Ovary (tissue), 9 donors: ENCODE data around the gene OTOL1. TPM values are rescaled to one million over a fixed set of nuclear protein-coding genes. Genes with fewer than 3 reads are reported as not detected.

ENCODE experiments used
- DNase-seq, 5 donors: peaks; one replicate each; pipeline ENCODE4 v3.0.0-alpha.2; 2019 to 2020
- H3K27ac ChIP-seq, 2 donors: fragments of 200-600 bp; one replicate each; pipeline versions ENCODE4 v1.5.1 to v1.8.0; 2019 to 2022
- H3K27me3 ChIP-seq: fragments of 200-600 bp; one replicate; pipeline ENCODE4 v1.8.0; 2022
- H3K36me3 ChIP-seq: fragments of 200-600 bp; sonication (generic); one replicate; pipeline ENCODE4 v1.5.1; 2019
- H3K4me1 ChIP-seq: one replicate; pipeline ENCODE4 v1.8.1; 2013; ENCODE audit warnings: mild to moderate bottlenecking, moderate library complexity; ENCODE audit not compliant: insufficient read depth
- H3K4me3 ChIP-seq: fragments of 200-600 bp; sonication (generic); one replicate; pipeline ENCODE4 v1.5.1; 2017
- H3K9me3 ChIP-seq, 2 donors: fragments of 200-600 bp in 1 of 2; sonication (generic) in 1 of 2; one replicate each; pipeline versions ENCODE4 v1.5.1 to v1.8.1; 2013 to 2019; ENCODE audit warnings: mild to moderate bottlenecking in 1 of 2, moderate library complexity in 1 of 2
- EP300 ChIP-seq: sonication (generic); formaldehyde crosslinking; IDR thresholded peaks from one replicate; pipeline ENCODE4 v1.6.1; 2017; ENCODE audit warnings: antibody characterized with exemption
- POLR2A ChIP-seq: fragments of 450-650 bp; IDR thresholded peaks from one replicate; pipeline ENCODE4 v1.6.1; 2017; ENCODE audit warnings: antibody characterized with exemption, mild to moderate bottlenecking, moderate library complexity
- WGBS, 3 donors: extraction: QIAGEN DNeasy Blood & Tissue Kit in 1 of 3; methylation state at CpG; one replicate each; pipeline versions ENCODE4 v1.1.5 to v1.1.7; 2013 to 2017; 5-methylcytosine and 5-hydroxymethylcytosine counted together
- intact Hi-C, 4 donors: fragments of 100-400 bp; cut with DNase I; formaldehyde crosslinking; loops; one replicate each; pipeline versions ENCODE4 v1.11.0 to v1.15.1; 2022 to 2023
- polyA plus RNA-seq, 2 donors: library from polyadenylated mRNA; stranded (reverse); fragments of 200-250 nt in 1 of 2; fragments of 350-450 nt in 1 of 2; fragmentation: Illumina TruSeq in 1 of 2; extraction: RNeasy Lipid Tissue Mini Kit (QIAGEN cat#74804) in 1 of 2; gene quantifications; one replicate each; pipeline ENCODE4 v1.2.3, GENCODE V29; 2013 to 2014
- total RNA-seq, 7 donors: library from RNA; depleted of rRNA in 2 of 7; stranded (reverse); fragments of >200 nt in 2 of 7; fragmentation: NEBNext Ultra II Directional in 3 of 7; extraction: Animal tissue kit (Norgen Biotek cat#: 25700) in 3 of 7; gene quantifications; one replicate each; pipeline versions ENCODE4 v1.1.0 to v1.2.4, GENCODE V29; 2016 to 2023
- TF ChIP-seq, protein P1 (sequence below), 3 donors: fragments of 450-650 bp in 2 of 3; fragments of 200-600 bp in 1 of 3; IDR thresholded peaks; one replicate each; pipeline versions ENCODE4 v1.5.1 to v1.8.0; 2016 to 2022; ENCODE audit warnings: antibody characterized with exemption in 3 of 3, mild to moderate bottlenecking in 1 of 3
- donor health status: DM: no; HTN: no; CAD: no; lungs with moderate emphysema.
- donor health status: DM: no; HTN: no; CAD: no.
- donor health status: Bipolar disorder and iron deficiency.
- donor health status: DM: yes; HTN: yes; CAD: no.
- donor health status: DM: no; HTN: no; CAD: no.
- donor health status: DM: yes; HTN: yes; CAD: no.

OTOL1 gene
- total and polyA plus RNA-seq, 9 donors: not detected

DNA sequence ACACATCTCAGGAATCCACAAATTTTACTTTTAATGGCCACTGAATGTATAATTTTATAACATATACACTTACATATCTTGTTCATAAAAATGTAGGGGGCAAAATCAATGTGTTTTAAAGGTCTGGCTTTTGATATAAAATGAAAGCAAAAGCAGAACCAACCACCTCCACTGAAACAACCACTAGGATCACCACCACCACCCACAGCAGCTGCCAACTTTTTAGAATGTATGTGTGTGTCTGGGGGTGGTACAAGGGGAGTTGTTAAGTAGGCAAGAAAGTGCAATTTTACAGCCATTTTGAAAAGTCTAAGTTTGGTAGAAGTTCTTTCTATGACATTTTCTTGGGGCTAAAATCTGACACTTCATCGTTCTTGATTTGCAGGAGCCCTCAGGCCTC is 44.0 kb downstream of the OTOL1 start:
- Histone ChIP-seq H3K36me3 (no peaks in the 10 kb centered on the region), H3K4me3 (no peak overlapping the region), H3K9me3 (no peaks in the 10 kb centered on the region), H3K27ac (no peak overlapping the region), H3K27me3 (no peaks in the 10 kb centered on the region), H3K4me1 (no peaks in the 10 kb centered on the region)
- intact Hi-C loops: no loop called here
- WGBS, 3 donors: 86 to 96% (median 92%) methylated on average over 1 of the region's 1 CpG
- no peak for DNase-seq
- TF ChIP-seq, protein P1, sequence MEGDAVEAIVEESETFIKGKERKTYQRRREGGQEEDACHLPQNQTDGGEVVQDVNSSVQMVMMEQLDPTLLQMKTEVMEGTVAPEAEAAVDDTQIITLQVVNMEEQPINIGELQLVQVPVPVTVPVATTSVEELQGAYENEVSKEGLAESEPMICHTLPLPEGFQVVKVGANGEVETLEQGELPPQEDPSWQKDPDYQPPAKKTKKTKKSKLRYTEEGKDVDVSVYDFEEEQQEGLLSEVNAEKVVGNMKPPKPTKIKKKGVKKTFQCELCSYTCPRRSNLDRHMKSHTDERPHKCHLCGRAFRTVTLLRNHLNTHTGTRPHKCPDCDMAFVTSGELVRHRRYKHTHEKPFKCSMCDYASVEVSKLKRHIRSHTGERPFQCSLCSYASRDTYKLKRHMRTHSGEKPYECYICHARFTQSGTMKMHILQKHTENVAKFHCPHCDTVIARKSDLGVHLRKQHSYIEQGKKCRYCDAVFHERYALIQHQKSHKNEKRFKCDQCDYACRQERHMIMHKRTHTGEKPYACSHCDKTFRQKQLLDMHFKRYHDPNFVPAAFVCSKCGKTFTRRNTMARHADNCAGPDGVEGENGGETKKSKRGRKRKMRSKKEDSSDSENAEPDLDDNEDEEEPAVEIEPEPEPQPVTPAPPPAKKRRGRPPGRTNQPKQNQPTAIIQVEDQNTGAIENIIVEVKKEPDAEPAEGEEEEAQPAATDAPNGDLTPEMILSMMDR (IDR thresholded peaks at IDR 0.05): no peak
- TF ChIP-seq POLR2A (no peak), EP300 (no peak)

DNA sequence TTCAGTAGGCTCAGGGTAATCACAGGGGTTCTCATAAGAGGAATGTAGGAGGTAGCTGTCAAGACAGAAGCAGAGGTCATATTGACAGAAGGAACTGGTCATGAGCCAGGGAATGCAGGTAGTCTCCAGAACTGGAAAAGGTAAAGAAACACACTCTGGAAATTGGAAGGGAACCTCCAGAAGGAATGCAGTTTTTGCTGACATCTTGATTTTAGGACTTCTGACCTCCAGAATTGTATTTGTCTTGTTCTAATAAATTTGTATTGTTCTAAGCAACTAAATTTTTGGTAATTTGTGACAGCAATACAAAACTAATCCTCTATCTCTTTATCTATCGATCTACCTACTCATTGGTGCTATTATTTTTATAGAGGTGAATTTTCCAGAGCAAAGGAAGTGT is 49.2 kb downstream of the OTOL1 start:
- Histone ChIP-seq H3K4me3 (no peak overlapping the region), H3K9me3 (no peaks in the 10 kb centered on the region), H3K36me3 (no peaks in the 10 kb centered on the region), H3K4me1 (no peaks in the 10 kb centered on the region), H3K27ac (no peak overlapping the region), H3K27me3 (no peaks in the 10 kb centered on the region)
- intact Hi-C loops: no loop called here
- TF ChIP-seq, protein P1 (IDR thresholded peaks at IDR 0.05): no peak
- TF ChIP-seq POLR2A (no peak), EP300 (no peak)
- 86 to 98% (median 96%) methylated on average over 1 of the region's 1 CpG for WGBS, 3 donors
- DNase-seq: no peak

DNA sequence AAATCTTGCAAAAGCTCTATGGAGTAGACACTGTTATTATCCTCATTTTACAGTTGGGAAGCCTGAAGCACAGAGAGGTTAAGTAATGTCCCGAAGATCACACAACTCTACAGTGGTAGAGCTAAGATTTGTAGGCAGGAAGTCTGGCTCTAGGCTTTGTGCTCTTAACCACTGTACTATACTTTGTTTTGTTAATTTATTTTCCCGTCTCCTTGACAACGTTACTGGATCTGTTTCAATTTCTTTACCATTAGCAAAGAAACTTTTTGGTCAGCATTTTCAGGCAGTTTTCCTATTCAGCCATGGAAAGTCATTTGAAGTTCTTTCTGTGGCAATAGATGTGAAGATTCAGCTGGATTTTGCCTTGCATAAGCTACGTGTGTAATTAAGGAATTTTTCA is 51.7 kb downstream of the OTOL1 start:
- no peaks in the 10 kb centered on the region for H3K27me3 ChIP-seq
- TF ChIP-seq POLR2A: no peak
- TF ChIP-seq, protein P1 (IDR thresholded peaks at IDR 0.05): no peak
- TF ChIP-seq EP300: no peak
- intact Hi-C loops: no loop called here
- DNase-seq: no peak
- no peaks in the 10 kb centered on the region for H3K4me1 ChIP-seq
- 45 to 55% (median 52%) methylated on average over 4 of the region's 4 CpGs for WGBS, 3 donors
- H3K9me3 ChIP-seq: no peaks in the 10 kb centered on the region
- no peak overlapping the region for H3K4me3 ChIP-seq
- H3K36me3 ChIP-seq: no peaks in the 10 kb centered on the region
- H3K27ac ChIP-seq: no peak overlapping the region

DNA sequence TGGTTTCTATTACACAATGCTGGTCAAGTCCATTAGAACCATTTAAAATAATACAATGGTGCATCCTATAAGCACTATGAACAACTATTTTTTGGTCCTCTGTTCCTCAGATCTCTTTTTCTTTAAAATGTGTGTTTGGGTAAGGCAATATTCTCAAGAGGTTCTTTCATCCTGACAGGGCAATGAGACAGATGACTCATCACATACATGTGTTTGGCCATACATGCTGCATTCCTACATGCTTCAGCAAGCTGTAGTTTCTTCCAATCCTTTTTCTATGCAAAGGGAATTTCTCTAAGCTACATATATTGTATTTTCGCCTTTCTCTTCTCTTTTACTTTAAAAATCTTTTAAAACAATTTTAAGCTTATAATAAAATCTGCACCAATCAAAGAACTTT is 52.7 kb downstream of the OTOL1 start:
- Histone ChIP-seq H3K4me1 (no peaks in the 10 kb centered on the region), H3K9me3 (no peaks in the 10 kb centered on the region), H3K4me3 (no peak overlapping the region), H3K27me3 (no peaks in the 10 kb centered on the region), H3K27ac (no peak overlapping the region), H3K36me3 (no peaks in the 10 kb centered on the region)
- no peak for DNase-seq
- intact Hi-C loops: no loop called here
- 88 to 90% (median 89%) methylated on average over 1 of the region's 1 CpG for WGBS, 3 donors
- TF ChIP-seq EP300 (no peak), POLR2A (no peak)
- TF ChIP-seq, protein P1 (IDR thresholded peaks at IDR 0.05): no peak
